Testis (tissue), 3 donors: Measurements from ENCODE around the gene NFKBIE. TPM values are rescaled to one million over a fixed set of nuclear protein-coding genes. Genes with fewer than 3 reads are reported as not detected.

Experiments
- DNase-seq: peaks from one replicate; pipeline ENCODE4 v3.0.0-alpha.2; 2019
- H3K27ac ChIP-seq, 2 donors: fragments of 200-600 bp; sonication (generic); one replicate each; pipeline ENCODE4 v1.5.1; 2019
- H3K27me3 ChIP-seq: fragments of 200-600 bp; sonication (generic); one replicate; pipeline ENCODE4 v1.5.1; 2019
- H3K36me3 ChIP-seq: fragments of 200-600 bp; sonication (generic); one replicate; pipeline ENCODE4 v1.5.1; 2017; ENCODE audit warnings: low read depth; ENCODE audit errors: missing control alignments
- H3K4me1 ChIP-seq: fragments of 200-600 bp; sonication (generic); one replicate; pipeline ENCODE4 v1.5.1; 2019
- H3K4me3 ChIP-seq, 2 donors: fragments of 200-600 bp; sonication (generic); one replicate each; pipeline ENCODE4 v1.5.1; 2017 to 2019
- H3K9me3 ChIP-seq: fragments of 200-600 bp; sonication (generic); one replicate; pipeline ENCODE4 v1.5.1; 2017
- CTCF ChIP-seq, 3 experiments: fragments of 450-650 bp in 2 of 3; fragments of 200-600 bp in 1 of 3; sonication (generic) in 1 of 3; IDR thresholded peaks; one replicate each; pipeline ENCODE4 v1.5.1; 2016 to 2019; ENCODE audit warnings: antibody characterized with exemption in 3 of 3, mild to moderate bottlenecking in 2 of 3, moderate library complexity in 1 of 3
- POLR2A ChIP-seq: fragments of 450-650 bp; IDR thresholded peaks from one replicate; pipeline ENCODE4 v1.6.1; 2017; ENCODE audit warnings: antibody characterized with exemption, mild to moderate bottlenecking, moderate library complexity
- WGBS, 2 donors: methylation state at CpG; one replicate each; pipeline ENCODE4 v1.1.5; 2018; 5-methylcytosine and 5-hydroxymethylcytosine counted together
- intact Hi-C: fragments of 100-400 bp; cut with DNase I; formaldehyde crosslinking; loops from one replicate; pipeline ENCODE4 v1.15.1; 2023; ENCODE audit warnings: low total_unique reads
- polyA plus RNA-seq: library from polyadenylated mRNA; stranded (reverse); fragments of 350-450 nt; fragmentation: Illumina TruSeq; extraction: RNeasy Lipid Tissue Mini Kit (QIAGEN cat#74804); gene quantifications from one replicate; pipeline ENCODE4 v1.2.3, GENCODE V29; 2014; ENCODE audit warnings: low read depth, low replicate concordance; ENCODE audit not compliant: insufficient read depth
- total RNA-seq, 2 donors: library from RNA; depleted of rRNA; stranded (reverse); fragments of >200 nt; gene quantifications; one replicate each; pipeline ENCODE4 v1.2.3, GENCODE V29; 2016

The NFKBIE gene
- total and polyA plus RNA-seq, 3 donors from 2014 or later, result 13.1 to 29.2 (median 18.3) TPM

- H3K36me3 ChIP-seq, result no peaks in the 10 kb centered on the region
- no peaks in the 10 kb centered on the region for H3K4me1 ChIP-seq
- TF ChIP-seq POLR2A, result no peak
- no peak for TF ChIP-seq CTCF (IDR thresholded peaks at IDR 0.05)
- no peaks in the 10 kb centered on the region for H3K27me3 ChIP-seq
- H3K27ac ChIP-seq, result no peak overlapping the region
- intact Hi-C loops, result no loop called here
- H3K4me3 ChIP-seq, result peak overlapping the region; percentile 26 to 39
- 75 to 79% methylated on average over 16 to 23 of the region's 23 CpGs for WGBS, 2 donors
- H3K9me3 ChIP-seq, result no peaks in the 10 kb centered on the region
- DNase-seq, result no peak
These were observed 11.6 kb upstream of the NFKBIE start for GRCh38 chr6:44276667-44277640.

- peak overlapping the region; percentile 26 to 39 for H3K4me3 ChIP-seq
- no peaks in the 10 kb centered on the region for H3K27me3 ChIP-seq
- H3K27ac ChIP-seq, result no peak overlapping the region
- no peaks in the 10 kb centered on the region for H3K9me3 ChIP-seq
- 13 to 18% methylated on average over 3 to 66 of the region's 109 CpGs for WGBS, 2 donors
- intact Hi-C loops, result no loop called here
- H3K36me3 ChIP-seq, result no peaks in the 10 kb centered on the region
- no peak for DNase-seq
- no peak for TF ChIP-seq POLR2A
- no peak for TF ChIP-seq CTCF (IDR thresholded peaks at IDR 0.05)
- no peaks in the 10 kb centered on the region for H3K4me1 ChIP-seq
These were observed 10.6 kb upstream of the NFKBIE start for GRCh38 chr6:44275749-44276648.

- DNase-seq, result no peak
- intact Hi-C loops, result no loop called here
- Histone ChIP-seq H3K9me3 (no peaks in the 10 kb centered on the region), H3K27me3 (no peaks in the 10 kb centered on the region), H3K36me3 (no peaks in the 10 kb centered on the region), H3K4me1 (no peaks in the 10 kb centered on the region), H3K4me3 (peak overlapping the region; percentile 26 to 39), H3K27ac (no peak overlapping the region)
- TF ChIP-seq CTCF (IDR thresholded peaks at IDR 0.05), result no peak
- no peak for TF ChIP-seq POLR2A
- WGBS, 2 donors, result 59 to 66% methylated on average over 39 to 56 of the region's 59 CpGs
These were observed 10.0 kb upstream of the NFKBIE start for GRCh38 chr6:44275271-44275748.

- Histone ChIP-seq H3K36me3 (no peaks in the 10 kb centered on the region), H3K9me3 (no peaks in the 10 kb centered on the region), H3K27me3 (no peaks in the 10 kb centered on the region), H3K4me3 (no peak overlapping the region), H3K4me1 (no peaks in the 10 kb centered on the region), H3K27ac (no peak overlapping the region)
- 83 to 84% methylated on average over 1 of the region's 1 CpG for WGBS, 2 donors
- TF ChIP-seq POLR2A (no peak), CTCF (IDR thresholded peaks at IDR 0.05) (no peak)
- intact Hi-C loops, result no loop called here
- no peak for DNase-seq
These were observed 8.3 kb upstream of the NFKBIE start for GRCh38 chr6:44273617-44274016.
